ENCODE measurements around the gene TRUB1. TPM values are rescaled to one million over a fixed set of nuclear protein-coding genes. Genes with fewer than 3 reads are reported as not detected.

Gene TRUB1
- total RNA-seq, 1 experiment from 2014 or later, result 30.0 TPM

- Histone ChIP-seq H3K27me3 (replicated peaks; ENCODE audit: insufficient read depth, low read depth, low read length, poor library complexity) (no peaks in the 10 kb centered on the region), H3K4me1 (ENCODE audit: insufficient read depth, low read length, poor library complexity, severe bottlenecking) (no peaks in the 10 kb centered on the region), H3K27ac (ENCODE audit: low read depth, low read length, poor library complexity, severe bottlenecking) (no peak overlapping the region), H3K36me3 (ENCODE audit: insufficient read depth, low read length, poor library complexity, severe bottlenecking) (no peaks in the 10 kb centered on the region), H3K4me3 (ENCODE audit: low read depth, low read length, poor library complexity, severe bottlenecking) (no peak overlapping the region), H3K9me3 (ENCODE audit: low read depth, low read length, poor library complexity, severe bottlenecking) (no peaks in the 10 kb centered on the region)
- BruUV-seq (replicated peaks), result no TSS peak
- intact Hi-C loops (cut with micrococcal nuclease; ENCODE audit: unreplicated experiment), result no loop called here
- DNase-seq (ENCODE audit: low spot score), result no peak
- ChIA-PET POLR2A (ENCODE audit: low non-redundant PET) (no interaction called here), CTCF (no interaction called here)
- TF ChIP-seq, protein P1, sequence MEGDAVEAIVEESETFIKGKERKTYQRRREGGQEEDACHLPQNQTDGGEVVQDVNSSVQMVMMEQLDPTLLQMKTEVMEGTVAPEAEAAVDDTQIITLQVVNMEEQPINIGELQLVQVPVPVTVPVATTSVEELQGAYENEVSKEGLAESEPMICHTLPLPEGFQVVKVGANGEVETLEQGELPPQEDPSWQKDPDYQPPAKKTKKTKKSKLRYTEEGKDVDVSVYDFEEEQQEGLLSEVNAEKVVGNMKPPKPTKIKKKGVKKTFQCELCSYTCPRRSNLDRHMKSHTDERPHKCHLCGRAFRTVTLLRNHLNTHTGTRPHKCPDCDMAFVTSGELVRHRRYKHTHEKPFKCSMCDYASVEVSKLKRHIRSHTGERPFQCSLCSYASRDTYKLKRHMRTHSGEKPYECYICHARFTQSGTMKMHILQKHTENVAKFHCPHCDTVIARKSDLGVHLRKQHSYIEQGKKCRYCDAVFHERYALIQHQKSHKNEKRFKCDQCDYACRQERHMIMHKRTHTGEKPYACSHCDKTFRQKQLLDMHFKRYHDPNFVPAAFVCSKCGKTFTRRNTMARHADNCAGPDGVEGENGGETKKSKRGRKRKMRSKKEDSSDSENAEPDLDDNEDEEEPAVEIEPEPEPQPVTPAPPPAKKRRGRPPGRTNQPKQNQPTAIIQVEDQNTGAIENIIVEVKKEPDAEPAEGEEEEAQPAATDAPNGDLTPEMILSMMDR (conservative IDR thresholded peaks at IDR 0.05; ENCODE audit: low read depth, low read length), result no peak
- TF ChIP-seq EZH2 (IDR thresholded peaks at IDR 0.05; ENCODE audit: borderline replicate concordance, low read depth, low read length, poor library complexity, severe bottlenecking), result no peak
Measured at GRCh38 chr10:114908896-114909295, 29.1 kb upstream of the TRUB1 start.

DNA sequence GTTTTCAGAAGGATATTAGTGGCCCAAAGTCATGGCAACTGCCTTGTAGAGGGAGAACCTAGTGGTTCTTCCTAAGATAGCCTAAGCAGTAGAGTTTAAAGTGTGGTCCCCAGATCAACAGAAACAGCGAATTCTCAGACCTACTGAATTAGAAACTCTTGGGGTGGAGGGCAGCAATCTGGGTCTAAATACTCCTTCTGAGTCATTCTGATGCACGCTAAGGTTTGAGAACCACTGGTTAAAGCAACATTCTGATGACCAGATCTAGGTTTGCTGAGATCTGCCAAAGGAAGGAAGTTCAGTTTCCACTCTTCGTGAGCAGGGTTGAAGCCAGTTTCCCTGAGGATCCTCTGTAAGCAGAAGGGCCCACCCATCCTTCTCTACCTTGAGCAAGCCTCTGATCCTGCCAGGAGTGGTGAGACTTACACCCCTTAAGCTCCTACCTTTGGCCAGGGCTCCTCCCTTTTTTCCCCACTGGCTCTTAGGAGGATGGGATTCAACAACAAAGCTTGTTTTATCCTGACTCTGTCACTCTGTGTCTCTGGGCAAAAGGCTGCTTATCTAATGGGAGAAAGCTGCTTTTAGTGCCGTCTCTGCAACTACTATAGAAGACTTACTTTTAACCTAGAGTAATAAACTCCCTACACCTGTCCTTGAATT, 26.8 kb upstream of the TRUB1 start:
- BruUV-seq (replicated peaks), result no TSS peak
- no peak for DNase-seq (ENCODE audit: low spot score)
- intact Hi-C loops (cut with micrococcal nuclease; ENCODE audit: unreplicated experiment), result no loop called here
- H3K4me3 ChIP-seq (ENCODE audit: low read depth, low read length, poor library complexity, severe bottlenecking), result no peak overlapping the region
- no peaks in the 10 kb centered on the region for H3K36me3 ChIP-seq (ENCODE audit: insufficient read depth, low read length, poor library complexity, severe bottlenecking)
- H3K9me3 ChIP-seq (ENCODE audit: low read depth, low read length, poor library complexity, severe bottlenecking), result no peaks in the 10 kb centered on the region
- POLR2A ChIA-PET (ENCODE audit: low non-redundant PET), result no interaction called here
- H3K4me1 ChIP-seq (ENCODE audit: insufficient read depth, low read length, poor library complexity, severe bottlenecking), result peaks cover 11% of the 10 kb centered on the region
- CTCF ChIA-PET, result no interaction called here
- H3K27ac ChIP-seq (ENCODE audit: low read depth, low read length, poor library complexity, severe bottlenecking), result no peak overlapping the region
- TF ChIP-seq, protein P1 (conservative IDR thresholded peaks at IDR 0.05; ENCODE audit: low read depth, low read length), result no peak
- TF ChIP-seq EZH2 (IDR thresholded peaks at IDR 0.05; ENCODE audit: borderline replicate concordance, low read depth, low read length, poor library complexity, severe bottlenecking), result no peak
- H3K27me3 ChIP-seq (replicated peaks; ENCODE audit: insufficient read depth, low read depth, low read length, poor library complexity), result no peaks in the 10 kb centered on the region

DNA sequence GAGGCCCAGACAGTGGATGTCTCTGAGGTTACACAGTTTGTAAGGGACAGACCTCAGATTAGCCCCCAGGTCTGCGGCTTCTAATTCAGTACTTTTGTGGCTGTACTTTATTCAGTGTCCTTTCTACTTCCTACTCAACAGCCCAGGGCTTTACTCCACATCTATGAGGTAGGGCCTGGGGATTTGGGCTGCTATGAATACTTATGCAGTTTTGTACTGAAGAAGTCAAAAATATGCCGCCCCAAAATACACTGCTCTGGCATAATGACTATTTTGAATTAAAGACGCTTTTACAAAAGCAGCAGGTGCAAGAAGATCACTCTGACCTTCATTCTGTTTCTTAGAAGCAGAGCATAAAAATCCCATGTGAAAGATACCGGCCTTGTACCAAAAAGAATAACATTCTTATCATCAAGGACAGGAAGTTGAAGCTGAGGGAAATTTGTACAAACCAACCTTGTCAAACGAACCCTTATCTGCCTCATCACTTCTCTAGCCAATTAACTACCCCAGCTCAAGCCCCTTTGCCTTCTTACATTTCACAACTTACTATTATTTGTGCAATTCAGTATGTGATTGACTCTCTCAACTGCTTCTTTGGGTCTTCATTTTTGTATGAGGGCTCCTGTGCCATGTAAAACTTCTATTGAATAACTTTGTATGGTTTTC, 26.1 kb upstream of the TRUB1 start:
- POLR2A ChIA-PET (ENCODE audit: low non-redundant PET), result no interaction called here
- intact Hi-C loops (cut with micrococcal nuclease; ENCODE audit: unreplicated experiment), result no loop called here
- no peak for DNase-seq (ENCODE audit: low spot score)
- CTCF ChIA-PET, result no interaction called here
- TF ChIP-seq, protein P1 (conservative IDR thresholded peaks at IDR 0.05; ENCODE audit: low read depth, low read length), result no peak
- TF ChIP-seq EZH2 (IDR thresholded peaks at IDR 0.05; ENCODE audit: borderline replicate concordance, low read depth, low read length, poor library complexity, severe bottlenecking), result no peak
- no peaks in the 10 kb centered on the region for H3K36me3 ChIP-seq (ENCODE audit: insufficient read depth, low read length, poor library complexity, severe bottlenecking)
- H3K4me3 ChIP-seq (ENCODE audit: low read depth, low read length, poor library complexity, severe bottlenecking), result no peak overlapping the region
- H3K4me1 ChIP-seq (ENCODE audit: insufficient read depth, low read length, poor library complexity, severe bottlenecking), result peaks cover 11% of the 10 kb centered on the region
- H3K9me3 ChIP-seq (ENCODE audit: low read depth, low read length, poor library complexity, severe bottlenecking), result no peaks in the 10 kb centered on the region
- no peak overlapping the region for H3K27ac ChIP-seq (ENCODE audit: low read depth, low read length, poor library complexity, severe bottlenecking)
- no peaks in the 10 kb centered on the region for H3K27me3 ChIP-seq (replicated peaks; ENCODE audit: insufficient read depth, low read depth, low read length, poor library complexity)
- BruUV-seq (replicated peaks), result no TSS peak

Data from A673 (cell line).